Cardiac muscle cell (in vitro differentiated cells and primary cell): ENCODE measurements around the gene KCNK7. TPM values are rescaled to one million over a fixed set of nuclear protein-coding genes. Genes with fewer than 3 reads are reported as not detected.

ENCODE experiments used
- DNase-seq, 2 donors: peaks; one replicate each; pipeline versions ENCODE4 v3.0.0 to v3.0.0-alpha.2; 2010 to 2017; ENCODE audit warnings: low read depth in 1 of 2, low spot score in 1 of 2
- H3K27ac ChIP-seq: fragments of 200-600 bp; sonication (generic); 2 replicates; pipeline ENCODE4 v1.5.1; 2016
- H3K27me3 ChIP-seq: fragments of 200-600 bp; sonication (generic); 2 replicates; pipeline ENCODE4 v1.6.0; 2016; ENCODE audit warnings: control low read depth
- H3K36me3 ChIP-seq: fragments of 200-600 bp; sonication (generic); 2 replicates; pipeline ENCODE4 v1.5.1; 2016; ENCODE audit warnings: control low read depth
- H3K4me1 ChIP-seq: fragments of 200-600 bp; sonication (generic); 2 replicates; pipeline ENCODE4 v1.8.1; 2017; ENCODE audit warnings: low read depth, mild to moderate bottlenecking, mixed run types
- H3K4me3 ChIP-seq: fragments of 200-600 bp; sonication (generic); 2 replicates; pipeline ENCODE4 v1.5.1; 2016; ENCODE audit warnings: mild to moderate bottlenecking
- H3K9me3 ChIP-seq: fragments of 200-600 bp; sonication (generic); 2 replicates; pipeline ENCODE4 v1.5.1; 2017; ENCODE audit warnings: low read depth, mild to moderate bottlenecking, control low read depth
- CTCF ChIP-seq: IDR thresholded peaks from 2 replicates; pipeline ENCODE4 v1.5.1; 2012; ENCODE audit warnings: low read depth, mild to moderate bottlenecking, low read length
- polyA plus RNA-seq: library from polyadenylated mRNA; unstranded; fragments of >200 nt; fragmentation: Nextera tagmentation; extraction: Ambion mirVana; gene quantifications from 2 replicates; pipeline ENCODE4 v1.2.1, GENCODE V29; 2016
- total RNA-seq: library from RNA; depleted of rRNA; stranded (reverse); fragments of >200 nt; gene quantifications from 2 replicates; pipeline ENCODE4 v1.2.3, GENCODE V29; 2016

The KCNK7 gene
- total and polyA plus RNA-seq, 2 experiments from 2014 or later = not detected

GRCh38 chr11:65636108-65637031, 40.8 kb upstream of the KCNK7 start:
- TF ChIP-seq CTCF = no peak
- Histone ChIP-seq H3K4me1 (peaks cover 11% of the 10 kb centered on the region), H3K4me3 (no peak overlapping the region), H3K27me3 (no peaks in the 10 kb centered on the region), H3K9me3 (no peaks in the 10 kb centered on the region), H3K27ac (peak overlapping the region; percentile 51), H3K36me3 (no peaks in the 10 kb centered on the region)
- DNase-seq = no peak

- Histone ChIP-seq H3K27ac (no peak overlapping the region), H3K36me3 (peaks cover 6% of the 10 kb centered on the region), H3K4me1 (peaks cover 11% of the 10 kb centered on the region), H3K27me3 (no peaks in the 10 kb centered on the region), H3K4me3 (no peak overlapping the region), H3K9me3 (no peaks in the 10 kb centered on the region)
- no peak for DNase-seq
- TF ChIP-seq CTCF = no peak
Measured at GRCh38 chr11:65634905-65635731, 39.5 kb upstream of the KCNK7 start.

GRCh38 chr11:65634440-65634839, 38.8 kb upstream of the KCNK7 start:
- Histone ChIP-seq H3K4me1 (peaks cover 11% of the 10 kb centered on the region), H3K4me3 (no peak overlapping the region), H3K27ac (no peak overlapping the region), H3K27me3 (no peaks in the 10 kb centered on the region), H3K36me3 (peaks cover 13% of the 10 kb centered on the region), H3K9me3 (no peaks in the 10 kb centered on the region)
- no peak for DNase-seq
- no peak for TF ChIP-seq CTCF

- Histone ChIP-seq H3K9me3 (no peaks in the 10 kb centered on the region), H3K4me3 (no peak overlapping the region), H3K27me3 (no peaks in the 10 kb centered on the region), H3K36me3 (peaks cover 16% of the 10 kb centered on the region), H3K27ac (no peak overlapping the region), H3K4me1 (peaks cover 11% of the 10 kb centered on the region)
- no peak for DNase-seq
- TF ChIP-seq CTCF = no peak
Measured at GRCh38 chr11:65634109-65634436, 38.5 kb upstream of the KCNK7 start.

GRCh38 chr11:65633390-65634108, 37.9 kb upstream of the KCNK7 start:
- H3K4me1 ChIP-seq = peaks cover 8% of the 10 kb centered on the region

More at GRCh38 chr11:65633390-65634108, 37.9 kb upstream of the KCNK7 start:
- H3K9me3 ChIP-seq = no peaks in the 10 kb centered on the region
- no peak overlapping the region for H3K4me3 ChIP-seq
- no peak overlapping the region for H3K27ac ChIP-seq
- no peak for TF ChIP-seq CTCF
- DNase-seq = no peak
- peaks cover 21% of the 10 kb centered on the region for H3K36me3 ChIP-seq
- no peaks in the 10 kb centered on the region for H3K27me3 ChIP-seq
